CD4-positive, alpha-beta memory T cell (primary cell): ENCODE measurements around the gene NR3C2. TPM values are rescaled to one million over a fixed set of nuclear protein-coding genes. Genes with fewer than 3 reads are reported as not detected.

ENCODE experiments used
- CTCF ChIA-PET: fragments of 350-600 bp; sonication (Branson Sonifier 250); formaldehyde crosslinking; loops from one replicate; lab custom pipeline; 2021; ENCODE audit warnings: inconsistent platforms; ENCODE audit not compliant: partially characterized antibody; lab: Charles Lee
- POLR2A ChIA-PET: fragments of 350-600 bp; sonication (Branson Sonifier 250); formaldehyde crosslinking; loops from one replicate; lab custom pipeline; 2021; ENCODE audit not compliant: partially characterized antibody; lab: Charles Lee
- DNase-seq, 5 donors: peaks; one replicate each; pipeline versions ENCODE4 v3.0.0 to v3.0.0-alpha.2; 2020 to 2022; ENCODE audit warnings: mixed read lengths in 1 of 5
- H3K27ac ChIP-seq: one replicate; pipeline ENCODE4 v1.7.0; 2013; ENCODE audit warnings: low read depth, low read length
- H3K27me3 ChIP-seq: 2 replicates; pipeline ENCODE4 v1.7.0; 2013; ENCODE audit warnings: mild to moderate bottlenecking, low read length, moderate library complexity; ENCODE audit not compliant: insufficient read depth
- H3K36me3 ChIP-seq: 2 replicates; pipeline ENCODE4 v1.7.0; 2013; ENCODE audit warnings: mild to moderate bottlenecking, low read length, moderate library complexity; ENCODE audit not compliant: insufficient read depth
- H3K4me1 ChIP-seq: 2 replicates; pipeline ENCODE4 v1.7.0; 2013; ENCODE audit warnings: mild to moderate bottlenecking, low read length, moderate library complexity; ENCODE audit not compliant: insufficient read depth
- H3K4me3 ChIP-seq, 2 donors: one replicate each; pipeline ENCODE4 v1.7.0; 2013; ENCODE audit warnings: low read length in 2 of 2, mild to moderate bottlenecking in 1 of 2
- H3K9me3 ChIP-seq, 2 donors: one replicate each; pipeline ENCODE4 v1.7.0; 2013; ENCODE audit warnings: low read length in 2 of 2, control low read depth in 1 of 2; ENCODE audit not compliant: control insufficient read depth in 1 of 2
- H3K27ac Mint-ChIP-seq, 7 donors: one replicate each; pipeline ENCODE4 v1.8.0; 2020 to 2021; ENCODE audit warnings: mixed read lengths in 7 of 7, mild to moderate bottlenecking in 6 of 7, inconsistent platforms in 3 of 7, moderate library complexity in 3 of 7
- H3K27me3 Mint-ChIP-seq, 2 donors: one replicate each; pipeline ENCODE4 v1.8.0; 2020 to 2021; ENCODE audit warnings: mixed read lengths in 2 of 2
- H3K36me3 Mint-ChIP-seq, 2 donors: one replicate each; pipeline ENCODE4 v1.8.0; 2020 to 2021; ENCODE audit warnings: mixed read lengths in 2 of 2, inconsistent platforms in 1 of 2, mild to moderate bottlenecking in 1 of 2
- H3K4me1 Mint-ChIP-seq, 4 donors: one replicate each; pipeline ENCODE4 v1.8.0; 2020 to 2021; ENCODE audit warnings: mixed read lengths in 4 of 4, mild to moderate bottlenecking in 1 of 4
- H3K4me3 Mint-ChIP-seq, 8 donors: one replicate each; pipeline ENCODE4 v1.8.0; 2020 to 2021; ENCODE audit warnings: mixed read lengths in 8 of 8, mild to moderate bottlenecking in 7 of 8, moderate library complexity in 6 of 8, inconsistent platforms in 3 of 8
- H3K9me3 Mint-ChIP-seq, 8 donors: one replicate each; pipeline ENCODE4 v1.8.0; 2020 to 2021; ENCODE audit warnings: mixed read lengths in 8 of 8, mild to moderate bottlenecking in 5 of 8, inconsistent platforms in 3 of 8, moderate library complexity in 1 of 8
- intact Hi-C: fragments of 100-400 bp; cut with micrococcal nuclease; formaldehyde crosslinking; loops from one replicate; pipeline ENCODE4 v1.15.1; 2023
- polyA plus RNA-seq, 2 donors: library from polyadenylated mRNA; unstranded; fragments of 300-500 nt; fragmentation: Illumina TruSeq; gene quantifications; one replicate each; pipeline ENCODE4 v1.2.3, GENCODE V29; 2021
- total RNA-seq, 2 experiments: library from RNA; stranded (reverse); gene quantifications; one replicate each; pipeline ENCODE4 v1.2.3, GENCODE V29; 2021

NR3C2 gene
- total RNA-seq: 10 to 100 TPM; 46.0 to 50.9 TPM
- 1 to 10 TPM; 4.9 to 7.6 TPM for polyA plus RNA-seq

- no peaks in the 10 kb centered on the region for H3K9me3 ChIP-seq
- H3K4me1 ChIP-seq: peaks cover 53% of the 10 kb centered on the region
- ChIA-PET CTCF (interaction anchor here (0.8 to 2.4 kb wide), 7 partner anchors 61 to 396 kb away, joined by 3 to 13 read pairs (median 9); no protein-coding TSS in a partner anchor), POLR2A (interaction anchor here (0.7 to 7.1 kb wide), 35 partner anchors 9 to 825 kb away, joined by 3 to 129 read pairs (median 6); partner anchors contain the start of genes ARHGAP10, PRMT9 and TMEM184C)
- peak within 1 kb of the TSS; percentile 98 to 99 (median 99) for H3K27ac Mint-ChIP-seq
- H3K4me1 Mint-ChIP-seq: peaks cover 45 to 72% (median 52%) of the 10 kb centered on the region in 4 donors
- no peaks in the 10 kb centered on the region for H3K9me3 Mint-ChIP-seq
- peak within 1 kb of the TSS; percentile 92 for H3K27ac ChIP-seq
- peak; percentile 96 to 100 (median 98) for DNase-seq
- H3K27me3 Mint-ChIP-seq: no peaks in the 10 kb centered on the region
- peak within 1 kb of the TSS; percentile 82 to 97 for H3K4me3 ChIP-seq
- peaks cover 0 to 21% of the 10 kb centered on the region in 2 donors for H3K36me3 Mint-ChIP-seq
- H3K36me3 ChIP-seq: no peaks in the 10 kb centered on the region
- no peaks in the 10 kb centered on the region for H3K27me3 ChIP-seq
- peak within 1 kb of the TSS; percentile 99 to 100 (median 100) for H3K4me3 Mint-ChIP-seq
- intact Hi-C loops: loop anchor here (1.0 to 5.0 kb wide), 5 partner anchors 66 to 825 kb away; partner anchors contain the start of genes PRMT9 and TMEM184C
Measured at GRCh38 chr4:148441986-148442831, at the start of gene NR3C2. Gene NR3C2 (minus strand): TSS chr4:148442414.

DNA sequence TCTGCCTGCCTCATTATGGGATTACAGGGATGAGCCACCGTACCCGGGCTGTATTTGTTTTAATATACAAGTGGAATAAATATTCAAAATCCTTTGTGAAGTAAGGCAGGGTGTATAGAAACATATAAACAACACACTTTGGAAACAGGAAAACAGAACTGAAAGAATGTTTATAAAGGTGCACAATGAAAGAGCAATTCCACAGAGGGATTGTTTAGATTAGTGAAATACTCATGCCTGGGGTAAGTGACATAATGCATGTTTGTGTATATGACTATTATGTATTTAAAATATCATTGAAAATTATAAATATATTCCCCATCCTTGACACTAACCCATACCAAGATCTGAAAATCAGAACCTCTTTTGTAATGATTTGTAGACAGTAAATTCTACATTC, 45.0 kb upstream of the NR3C2 start:
- Histone ChIP-seq H3K4me1 (no peaks in the 10 kb centered on the region), H3K36me3 (no peaks in the 10 kb centered on the region), H3K4me3 (no peak overlapping the region), H3K27ac (no peak overlapping the region), H3K27me3 (no peaks in the 10 kb centered on the region), H3K9me3 (no peaks in the 10 kb centered on the region)
- POLR2A ChIA-PET: no interaction called here
- intact Hi-C loops: no loop called here
- H3K27me3 Mint-ChIP-seq: no peaks in the 10 kb centered on the region
- H3K27ac Mint-ChIP-seq: no peak overlapping the region
- peaks cover 0 to 9% of the 10 kb centered on the region in 2 donors for H3K36me3 Mint-ChIP-seq
- no peak overlapping the region for H3K4me3 Mint-ChIP-seq
- CTCF ChIA-PET: no interaction called here
- peaks cover 4 to 14% (median 9%) of the 10 kb centered on the region in 8 donors for H3K9me3 Mint-ChIP-seq
- peaks cover 0 to 1% (median 0%) of the 10 kb centered on the region in 4 donors for H3K4me1 Mint-ChIP-seq
- DNase-seq: no peak

DNA sequence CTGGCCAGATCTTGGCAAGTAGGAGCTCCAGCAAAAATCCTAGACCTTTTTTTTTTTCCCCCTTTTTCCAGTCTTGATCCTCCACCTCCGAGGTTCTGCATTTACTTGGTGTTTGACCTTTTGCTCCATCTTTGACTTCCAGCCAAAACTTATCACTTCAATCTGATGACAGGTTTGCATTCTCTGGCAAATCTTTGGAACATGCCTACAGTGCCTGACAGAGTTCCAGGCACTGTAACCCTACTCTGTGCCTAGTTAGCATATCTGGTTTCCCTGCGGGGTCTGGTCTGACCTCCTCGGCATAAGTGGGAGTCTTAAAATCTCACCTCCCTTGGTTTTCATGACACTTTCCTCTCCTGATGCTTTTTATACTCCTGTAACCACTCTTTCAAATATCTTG, 39.4 kb upstream of the NR3C2 start:
- no peaks in the 10 kb centered on the region for H3K27me3 ChIP-seq
- Mint-ChIP-seq H3K27ac (no peak overlapping the region), H3K4me1 (no peaks in the 10 kb centered on the region), H3K36me3 (peaks cover 0 to 9% of the 10 kb centered on the region in 2 donors), H3K4me3 (no peak overlapping the region), H3K27me3 (peaks cover 2 to 5% of the 10 kb centered on the region in 2 donors), H3K9me3 (peaks cover 4 to 14% (median 11%) of the 10 kb centered on the region in 8 donors)
- ChIA-PET CTCF (no interaction called here), POLR2A (no interaction called here)
- H3K27ac ChIP-seq: no peak overlapping the region
- no peaks in the 10 kb centered on the region for H3K9me3 ChIP-seq
- no peaks in the 10 kb centered on the region for H3K36me3 ChIP-seq
- H3K4me3 ChIP-seq: no peak overlapping the region
- no peak for DNase-seq
- H3K4me1 ChIP-seq: no peaks in the 10 kb centered on the region
- intact Hi-C loops: no loop called here

DNA sequence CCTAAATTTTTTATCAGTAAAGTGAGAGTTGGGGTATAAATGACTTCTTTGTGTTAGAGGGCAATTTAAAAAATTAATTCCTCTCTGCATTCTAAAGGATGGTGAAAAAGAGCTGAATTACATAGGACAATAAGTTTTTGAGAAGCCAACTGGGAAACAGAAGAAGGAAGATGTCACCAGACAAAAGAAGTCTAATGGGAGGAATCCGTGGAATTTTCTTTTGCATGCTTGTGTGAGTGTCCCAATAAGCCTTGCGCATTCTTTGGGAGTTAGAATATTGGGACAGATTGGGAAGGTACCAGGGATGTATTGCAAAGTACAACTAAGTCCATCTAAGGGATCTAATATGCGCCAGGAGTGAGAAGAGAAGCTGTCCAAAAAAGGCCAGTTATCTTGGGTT, 35.1 kb upstream of the NR3C2 start:
- POLR2A ChIA-PET: no interaction called here
- no peak overlapping the region for H3K27ac ChIP-seq
- peak overlapping the region in 1 of 7 donors; percentile 54 for H3K27ac Mint-ChIP-seq

DNA sequence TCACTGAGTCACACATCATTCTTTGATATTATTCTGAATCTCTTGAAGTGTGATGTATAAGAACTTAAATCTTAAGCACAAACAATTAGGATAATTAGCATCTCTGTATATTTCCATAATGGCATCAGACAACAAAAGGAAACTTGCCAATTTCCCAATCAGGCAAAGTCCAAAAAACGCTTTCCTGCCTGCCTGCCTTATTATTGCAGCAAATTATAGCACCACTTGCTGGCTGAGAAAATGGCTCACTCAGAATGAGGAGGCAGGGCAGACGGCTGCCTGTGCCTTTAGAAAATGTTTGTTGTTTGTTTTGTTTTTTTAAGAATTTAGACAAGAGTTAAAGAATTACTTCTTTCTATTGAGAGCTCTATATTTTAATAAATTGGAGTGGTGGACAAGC, 27.7 kb upstream of the NR3C2 start:
- Histone ChIP-seq H3K4me3 (no peak overlapping the region), H3K9me3 (no peaks in the 10 kb centered on the region), H3K27ac (no peak overlapping the region), H3K36me3 (no peaks in the 10 kb centered on the region), H3K27me3 (no peaks in the 10 kb centered on the region), H3K4me1 (no peaks in the 10 kb centered on the region)
- H3K36me3 Mint-ChIP-seq: peaks cover 1 to 4% of the 10 kb centered on the region in 2 donors
- no peaks in the 10 kb centered on the region for H3K4me1 Mint-ChIP-seq
- CTCF ChIA-PET: interaction anchor here (1.8 kb wide), 1 partner anchor 186 kb away, joined by 3 read pairs; no protein-coding TSS in a partner anchor
- no peak for DNase-seq
- H3K4me3 Mint-ChIP-seq: no peak overlapping the region
- H3K27me3 Mint-ChIP-seq: peaks cover 0 to 3% of the 10 kb centered on the region in 2 donors
- H3K9me3 Mint-ChIP-seq: peaks cover 0 to 29% (median 7%) of the 10 kb centered on the region in 8 donors
- POLR2A ChIA-PET: no interaction called here
- intact Hi-C loops: no loop called here
- H3K27ac Mint-ChIP-seq: no peak overlapping the region

More for the DNA sequence above, 35.1 kb upstream of the NR3C2 start:
- Mint-ChIP-seq H3K4me1 (no peaks in the 10 kb centered on the region), H3K27me3 (peaks cover 2 to 6% of the 10 kb centered on the region in 2 donors), H3K9me3 (peaks cover 0 to 31% (median 10%) of the 10 kb centered on the region in 8 donors), H3K36me3 (peaks cover 1 to 4% of the 10 kb centered on the region in 2 donors), H3K4me3 (no peak overlapping the region)
- no peak overlapping the region for H3K4me3 ChIP-seq
- H3K36me3 ChIP-seq: no peaks in the 10 kb centered on the region
- H3K27me3 ChIP-seq: no peaks in the 10 kb centered on the region
- H3K9me3 ChIP-seq: no peaks in the 10 kb centered on the region
- CTCF ChIA-PET: interaction anchor here (0.7 kb wide), 1 partner anchor 144 kb away, joined by 3 read pairs; no protein-coding TSS in a partner anchor
- intact Hi-C loops: no loop called here
- no peaks in the 10 kb centered on the region for H3K4me1 ChIP-seq
- no peak for DNase-seq

DNA sequence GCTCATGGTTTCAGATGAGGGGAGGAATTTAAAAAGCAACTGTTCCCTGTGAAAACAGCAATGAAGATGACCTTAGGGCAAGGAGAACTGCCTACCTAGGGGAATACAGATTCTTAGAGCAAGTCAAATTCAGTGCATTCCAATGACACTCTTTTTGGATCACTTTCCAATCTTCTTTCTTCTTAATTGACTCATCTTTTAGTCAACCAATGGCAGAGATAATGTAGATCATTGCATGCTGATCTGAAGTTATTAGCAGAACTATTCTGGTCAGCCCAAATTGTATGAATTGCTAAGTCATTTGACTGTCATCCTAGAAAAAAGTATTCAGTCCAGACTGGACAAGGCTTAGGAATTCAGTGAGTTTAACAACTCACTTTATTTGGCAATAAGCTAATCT, 12.6 kb upstream of the NR3C2 start:
- Histone ChIP-seq H3K36me3 (no peaks in the 10 kb centered on the region), H3K4me1 (no peaks in the 10 kb centered on the region), H3K27me3 (no peaks in the 10 kb centered on the region), H3K27ac (no peak overlapping the region), H3K9me3 (no peaks in the 10 kb centered on the region), H3K4me3 (no peak overlapping the region)
- Mint-ChIP-seq H3K4me1 (peaks cover 0 to 4% (median under 1%) of the 10 kb centered on the region in 4 donors), H3K27ac (no peak overlapping the region), H3K9me3 (no peaks in the 10 kb centered on the region), H3K36me3 (no peaks in the 10 kb centered on the region), H3K27me3 (no peaks in the 10 kb centered on the region), H3K4me3 (no peak overlapping the region)
- CTCF ChIA-PET: interaction anchor here (0.6 kb wide), 1 partner anchor 40 kb away, joined by 3 read pairs; no protein-coding TSS in a partner anchor
- POLR2A ChIA-PET: no interaction called here
- intact Hi-C loops: no loop called here
- no peak for DNase-seq

DNA sequence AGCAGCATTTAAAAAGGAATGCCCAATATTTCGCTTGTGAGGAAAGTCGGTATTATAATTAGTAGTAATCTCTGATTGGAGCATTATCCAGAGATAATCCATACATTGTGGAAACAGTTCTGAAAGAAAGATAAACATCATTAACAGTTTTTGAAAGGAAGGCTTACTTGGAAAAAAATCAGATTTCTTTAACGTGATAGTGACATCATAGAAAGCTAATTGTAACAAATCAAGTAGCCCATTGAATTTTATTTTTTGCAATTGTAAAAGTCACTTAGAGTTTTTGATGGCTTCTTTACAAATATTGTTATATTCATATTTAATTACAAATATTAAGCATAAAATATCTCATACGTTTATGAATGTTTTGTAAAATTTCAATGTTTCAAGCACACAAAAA, 11.6 kb upstream of the NR3C2 start:
- Mint-ChIP-seq H3K4me1 (peaks cover 0 to 4% (median under 1%) of the 10 kb centered on the region in 4 donors), H3K9me3 (no peaks in the 10 kb centered on the region), H3K36me3 (no peaks in the 10 kb centered on the region), H3K4me3 (no peak overlapping the region), H3K27ac (no peak overlapping the region), H3K27me3 (no peaks in the 10 kb centered on the region)
- H3K4me1 ChIP-seq: no peaks in the 10 kb centered on the region
- no peak for DNase-seq
- intact Hi-C loops: no loop called here
- ChIA-PET POLR2A (interaction anchor here (0.6 kb wide), 1 partner anchor 10 kb away, joined by 3 read pairs; no protein-coding TSS in a partner anchor), CTCF (no interaction called here)
- no peak overlapping the region for H3K4me3 ChIP-seq
- no peak overlapping the region for H3K27ac ChIP-seq
- no peaks in the 10 kb centered on the region for H3K9me3 ChIP-seq
- H3K27me3 ChIP-seq: no peaks in the 10 kb centered on the region
- H3K36me3 ChIP-seq: no peaks in the 10 kb centered on the region
